ENCODE measurements around the gene DFFA.
"Not testable (repeated sequence)": the region's sequence is repeated elsewhere in the genome, so short reads cannot be mapped to it uniquely, and the experiment has no call there.

GRCh38 chr1:10474309-10474612 lies 1.9 kb upstream of the DFFA start:
- TF ChIP-seq CTCF (IDR thresholded peaks at IDR 0.05; ENCODE audit: poor library complexity); EZH2 (IDR thresholded peaks at IDR 0.05; ENCODE audit: borderline replicate concordance): not testable (repeated sequence)
